ENCODE data around the gene P2RX7. TPM values are rescaled to one million over a fixed set of nuclear protein-coding genes. Genes with fewer than 3 reads are reported as not detected.

Gene P2RX7
- polyA plus RNA-seq (2013): 8.9 TPM

- H3K27me3 ChIP-seq (replicated peaks in 2 of 5; ENCODE audit: control insufficient read depth in 4 of 5, insufficient read depth in 5 of 5, low read length in 4 of 5): no peaks in the 10 kb centered on the region
- ChIA-PET CTCF (interaction anchor here (1.1 to 2.1 kb wide), 3 partner anchors 10 to 21 kb away, joined by 3 to 7 read pairs (median 4); no protein-coding TSS in a partner anchor), POLR2A (interaction anchor here (0.7 to 0.9 kb wide), 3 partner anchors 83 to 594 kb away, joined by 3 read pairs; no protein-coding TSS in a partner anchor)
- peak; percentile 51 to 89 (median 86) for DNase-seq
- H3K27ac ChIP-seq (ENCODE audit: insufficient read depth in 1 of 2, low read depth in 1 of 2, low read length in 2 of 2, poor library complexity in 1 of 2, severe bottlenecking in 2 of 2): peak within 1 kb of the TSS in 1 of 2 experiments; percentile 65
- under 1% methylated on average over 20 of the region's 25 CpGs for WGBS (ENCODE audit: insufficient coverage)
- peaks cover 13 to 60% (median 51%) of the 10 kb centered on the region in 4 experiments for H3K4me1 ChIP-seq (ENCODE audit: control extremely low read depth in 1 of 4, control insufficient read depth in 4 of 4, insufficient read depth in 4 of 4, low read length in 3 of 4)
- H3K4me3 ChIP-seq (ENCODE audit: control insufficient read depth in 1 of 7, extremely low read depth in 1 of 7, insufficient read depth in 4 of 7, low read depth in 2 of 7, low read length in 6 of 7): peak within 1 kb of the TSS; percentile 13 to 78 (median 65)
- no peaks in the 10 kb centered on the region for H3K36me3 ChIP-seq (ENCODE audit: control insufficient read depth in 4 of 4, insufficient read depth in 4 of 4, low read length in 3 of 4)
- H3K9me3 ChIP-seq (ENCODE audit: control extremely low read depth in 1 of 5, control insufficient read depth in 4 of 5, insufficient read depth in 2 of 5, low read depth in 1 of 5, low read length in 4 of 5): no peaks in the 10 kb centered on the region
Measured at GRCh38 chr12:121132601-121133481, at the start of gene P2RX7. P2RX7 (plus strand) TSS chr12:121132876; CDS start chr12:121132971, 95 bp downstream.

DNA sequence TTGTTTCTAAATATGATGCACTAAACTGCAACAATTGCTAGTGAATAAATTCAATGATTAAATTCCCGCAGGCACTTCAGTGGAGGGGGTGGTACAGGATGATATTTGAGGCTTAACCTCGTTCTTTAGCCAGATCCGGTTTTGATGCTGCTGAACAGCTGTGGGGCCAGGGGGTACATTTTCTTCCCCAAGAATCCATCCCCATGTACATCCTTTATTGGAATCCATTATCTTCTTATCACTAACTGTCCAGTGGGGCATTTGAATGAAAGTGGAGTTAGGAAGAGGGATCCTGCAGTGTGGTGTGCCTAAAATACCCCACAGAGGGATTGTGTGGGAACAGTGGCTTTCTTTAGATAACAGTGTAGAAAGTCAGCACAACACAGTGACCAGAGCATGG lies 48.4 kb upstream of the P2RX7 start:
- H3K36me3 ChIP-seq (ENCODE audit: control insufficient read depth in 4 of 4, insufficient read depth in 4 of 4, low read length in 3 of 4): no peaks in the 10 kb centered on the region
- no peak for DNase-seq
- peaks cover 0 to 12% (median 11%) of the 10 kb centered on the region in 4 experiments for H3K4me1 ChIP-seq (ENCODE audit: control extremely low read depth in 1 of 4, control insufficient read depth in 4 of 4, insufficient read depth in 4 of 4, low read length in 3 of 4)
- no peaks in the 10 kb centered on the region for H3K9me3 ChIP-seq (ENCODE audit: control extremely low read depth in 1 of 5, control insufficient read depth in 4 of 5, insufficient read depth in 2 of 5, low read depth in 1 of 5, low read length in 4 of 5)
- WGBS (ENCODE audit: insufficient coverage): 80% methylated on average over 1 of the region's 3 CpGs
- H3K27ac ChIP-seq (ENCODE audit: insufficient read depth in 1 of 2, low read depth in 1 of 2, low read length in 2 of 2, poor library complexity in 1 of 2, severe bottlenecking in 2 of 2): no peak overlapping the region
- ChIA-PET CTCF (interaction anchor here (1.4 kb wide), 1 partner anchor 85 kb away, joined by 3 read pairs; no protein-coding TSS in a partner anchor), POLR2A (no interaction called here)
- H3K27me3 ChIP-seq (replicated peaks in 2 of 5; ENCODE audit: control insufficient read depth in 4 of 5, insufficient read depth in 5 of 5, low read length in 4 of 5): no peaks in the 10 kb centered on the region
- H3K4me3 ChIP-seq (ENCODE audit: control insufficient read depth in 1 of 7, extremely low read depth in 1 of 7, insufficient read depth in 4 of 7, low read depth in 2 of 7, low read length in 6 of 7): no peak overlapping the region

DNA sequence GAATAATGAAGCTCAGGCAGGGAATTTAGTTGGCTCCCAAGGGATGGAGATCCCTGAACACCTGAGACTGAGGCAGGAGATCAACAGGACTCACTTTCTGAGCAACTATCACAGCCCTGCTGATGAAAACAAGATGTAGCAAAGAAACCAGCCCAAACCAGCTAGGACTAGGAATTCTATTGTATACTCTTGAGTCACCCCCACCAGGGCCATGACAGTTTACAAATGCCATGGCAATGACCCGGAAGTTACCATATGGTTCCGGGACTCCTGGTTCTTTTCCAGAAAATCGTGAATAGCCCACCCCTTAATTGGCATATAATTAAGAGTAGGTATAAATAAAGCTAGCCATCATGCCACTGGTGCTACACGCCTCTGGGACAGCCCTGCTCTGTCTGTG lies 47.6 kb upstream of the P2RX7 start:
- DNase-seq: no peak
- Histone ChIP-seq H3K27me3 (replicated peaks in 2 of 5; ENCODE audit: control insufficient read depth in 4 of 5, insufficient read depth in 5 of 5, low read length in 4 of 5) (no peaks in the 10 kb centered on the region), H3K4me3 (ENCODE audit: control insufficient read depth in 1 of 7, extremely low read depth in 1 of 7, insufficient read depth in 4 of 7, low read depth in 2 of 7, low read length in 6 of 7) (no peak overlapping the region), H3K36me3 (ENCODE audit: control insufficient read depth in 4 of 4, insufficient read depth in 4 of 4, low read length in 3 of 4) (no peaks in the 10 kb centered on the region), H3K4me1 (ENCODE audit: control extremely low read depth in 1 of 4, control insufficient read depth in 4 of 4, insufficient read depth in 4 of 4, low read length in 3 of 4) (peaks cover 0 to 12% (median 11%) of the 10 kb centered on the region in 4 experiments), H3K27ac (ENCODE audit: insufficient read depth in 1 of 2, low read depth in 1 of 2, low read length in 2 of 2, poor library complexity in 1 of 2, severe bottlenecking in 2 of 2) (no peak overlapping the region), H3K9me3 (ENCODE audit: control extremely low read depth in 1 of 5, control insufficient read depth in 4 of 5, insufficient read depth in 2 of 5, low read depth in 1 of 5, low read length in 4 of 5) (no peaks in the 10 kb centered on the region)
- ChIA-PET CTCF (interaction anchor here (1.4 to 1.9 kb wide), 2 partner anchors 9 to 84 kb away, joined by 3 to 7 read pairs; no protein-coding TSS in a partner anchor), POLR2A (no interaction called here)
- 90% methylated on average over 4 of the region's 4 CpGs for WGBS (ENCODE audit: insufficient coverage)

DNA sequence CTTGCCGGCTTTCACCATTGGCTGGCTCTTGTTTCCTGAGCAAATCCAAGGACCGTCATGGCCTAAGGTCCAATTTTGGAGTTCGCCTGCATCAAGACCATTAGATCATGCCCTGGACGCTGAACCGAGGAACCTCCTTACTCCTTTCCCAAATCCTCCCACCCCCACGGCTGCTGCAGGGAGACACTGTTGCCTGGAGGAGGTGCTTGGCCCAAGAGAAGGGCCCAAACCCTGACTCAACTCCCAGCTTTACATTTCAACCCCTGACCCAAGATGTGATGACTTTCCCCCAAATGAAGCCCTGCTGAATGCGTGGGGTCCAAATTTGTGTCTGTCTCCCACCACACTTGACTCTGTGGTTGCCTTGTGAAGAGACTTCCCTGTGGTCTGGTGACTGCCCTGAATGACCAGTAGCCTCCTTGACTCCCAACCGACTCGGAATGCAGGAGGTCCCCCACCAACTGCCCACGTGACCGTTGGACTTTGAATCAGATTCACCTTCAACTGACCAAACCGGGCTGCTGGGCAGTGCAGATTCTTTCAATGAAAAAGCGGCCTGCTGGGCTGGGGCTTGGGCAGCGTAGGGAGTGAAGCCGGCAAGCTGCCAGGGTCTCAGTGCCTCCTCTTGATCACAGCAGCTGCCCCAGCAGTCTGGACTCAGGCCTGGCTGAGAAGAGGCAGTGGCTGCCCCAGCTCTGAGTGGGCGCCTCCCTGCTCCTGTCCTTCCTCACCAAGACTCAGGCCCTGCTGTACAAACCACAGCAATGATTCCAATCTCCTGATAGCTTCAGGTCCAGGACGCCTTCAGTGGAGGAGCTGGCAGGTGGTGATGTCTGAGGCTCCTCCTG lies 46.9 kb upstream of the P2RX7 start:
- ChIA-PET CTCF (interaction anchor here (0.7 to 1.9 kb wide), 7 partner anchors 7 to 83 kb away, joined by 3 to 7 read pairs (median 3); no protein-coding TSS in a partner anchor), POLR2A (no interaction called here)
- Histone ChIP-seq H3K4me1 (ENCODE audit: control extremely low read depth in 1 of 4, control insufficient read depth in 4 of 4, insufficient read depth in 4 of 4, low read length in 3 of 4) (peaks cover 0 to 12% (median 11%) of the 10 kb centered on the region in 4 experiments), H3K27me3 (replicated peaks in 2 of 5; ENCODE audit: control insufficient read depth in 4 of 5, insufficient read depth in 5 of 5, low read length in 4 of 5) (no peaks in the 10 kb centered on the region), H3K36me3 (ENCODE audit: control insufficient read depth in 4 of 4, insufficient read depth in 4 of 4, low read length in 3 of 4) (no peaks in the 10 kb centered on the region), H3K4me3 (ENCODE audit: control insufficient read depth in 1 of 7, extremely low read depth in 1 of 7, insufficient read depth in 4 of 7, low read depth in 2 of 7, low read length in 6 of 7) (no peak overlapping the region), H3K9me3 (ENCODE audit: control extremely low read depth in 1 of 5, control insufficient read depth in 4 of 5, insufficient read depth in 2 of 5, low read depth in 1 of 5, low read length in 4 of 5) (no peaks in the 10 kb centered on the region), H3K27ac (ENCODE audit: insufficient read depth in 1 of 2, low read depth in 1 of 2, low read length in 2 of 2, poor library complexity in 1 of 2, severe bottlenecking in 2 of 2) (no peak overlapping the region)
- DNase-seq: no peak
- 99% methylated on average over 13 of the region's 17 CpGs for WGBS (ENCODE audit: insufficient coverage)

GRCh38 chr12:121086781-121087295 lies 45.8 kb upstream of the P2RX7 start:
- H3K9me3 ChIP-seq (ENCODE audit: control extremely low read depth in 1 of 5, control insufficient read depth in 4 of 5, insufficient read depth in 2 of 5, low read depth in 1 of 5, low read length in 4 of 5): no peaks in the 10 kb centered on the region
- 99% methylated on average over 7 of the region's 8 CpGs for WGBS (ENCODE audit: insufficient coverage)
- H3K27ac ChIP-seq (ENCODE audit: insufficient read depth in 1 of 2, low read depth in 1 of 2, low read length in 2 of 2, poor library complexity in 1 of 2, severe bottlenecking in 2 of 2): no peak overlapping the region
- no peak overlapping the region for H3K4me3 ChIP-seq (ENCODE audit: control insufficient read depth in 1 of 7, extremely low read depth in 1 of 7, insufficient read depth in 4 of 7, low read depth in 2 of 7, low read length in 6 of 7)
- ChIA-PET CTCF (interaction anchor here (0.7 to 1.9 kb wide), 6 partner anchors 8 to 47 kb away, joined by 3 to 7 read pairs (median 3); no protein-coding TSS in a partner anchor), POLR2A (no interaction called here)
- DNase-seq: no peak
- no peaks in the 10 kb centered on the region for H3K27me3 ChIP-seq (replicated peaks in 2 of 5; ENCODE audit: control insufficient read depth in 4 of 5, insufficient read depth in 5 of 5, low read length in 4 of 5)
- no peaks in the 10 kb centered on the region for H3K36me3 ChIP-seq (ENCODE audit: control insufficient read depth in 4 of 4, insufficient read depth in 4 of 4, low read length in 3 of 4)
- H3K4me1 ChIP-seq (ENCODE audit: control extremely low read depth in 1 of 4, control insufficient read depth in 4 of 4, insufficient read depth in 4 of 4, low read length in 3 of 4): peaks cover 3 to 13% (median 11%) of the 10 kb centered on the region in 4 experiments

DNA sequence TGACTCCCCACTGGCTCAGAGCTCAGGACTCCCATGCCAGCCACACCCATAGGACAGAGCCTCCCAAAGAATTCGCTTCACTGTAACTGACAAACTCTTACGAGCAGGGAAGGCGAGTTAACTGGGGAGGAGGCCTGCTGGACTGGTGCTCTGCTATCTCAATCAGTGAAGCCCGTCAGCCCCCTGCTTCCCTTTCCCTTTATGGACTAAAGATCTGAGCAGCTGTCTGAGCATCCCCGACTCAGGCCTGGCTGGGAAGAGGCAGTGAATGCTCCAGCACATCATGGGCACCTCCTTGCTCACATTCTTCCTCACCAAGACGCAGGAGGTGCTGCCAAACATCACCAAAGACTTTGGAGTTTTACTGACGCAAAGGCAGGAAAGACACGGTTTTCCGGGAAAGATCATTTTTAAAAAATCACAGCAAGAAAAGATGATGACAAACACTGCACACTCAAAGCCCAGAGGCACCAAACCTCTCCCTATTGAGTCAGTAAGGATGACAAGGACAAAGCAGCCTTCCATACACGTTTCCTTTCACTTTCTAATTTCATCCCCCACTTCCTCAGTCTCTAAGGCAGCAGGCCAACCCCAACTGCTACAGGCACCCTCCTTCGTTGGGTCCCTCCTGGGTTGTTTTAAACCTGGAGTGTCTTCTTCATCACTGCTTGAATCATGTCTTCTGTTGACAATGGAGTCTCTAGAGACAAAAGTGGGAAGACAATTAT lies 45.0 kb upstream of the P2RX7 start:
- ChIA-PET POLR2A (no interaction called here), CTCF (interaction anchor here (0.7 kb wide), 1 partner anchor 47 kb away, joined by 3 read pairs; no protein-coding TSS in a partner anchor)
- whole genome bisulfite sequencing (ENCODE audit: insufficient coverage): 69% methylated on average over 11 of the region's 11 CpGs
- Histone ChIP-seq H3K27ac (ENCODE audit: insufficient read depth in 1 of 2, low read depth in 1 of 2, low read length in 2 of 2, poor library complexity in 1 of 2, severe bottlenecking in 2 of 2) (no peak overlapping the region), H3K4me3 (ENCODE audit: control insufficient read depth in 1 of 7, extremely low read depth in 1 of 7, insufficient read depth in 4 of 7, low read depth in 2 of 7, low read length in 6 of 7) (no peak overlapping the region), H3K4me1 (ENCODE audit: control extremely low read depth in 1 of 4, control insufficient read depth in 4 of 4, insufficient read depth in 4 of 4, low read length in 3 of 4) (peaks cover 7 to 21% (median 15%) of the 10 kb centered on the region in 4 experiments), H3K27me3 (replicated peaks in 2 of 5; ENCODE audit: control insufficient read depth in 4 of 5, insufficient read depth in 5 of 5, low read length in 4 of 5) (no peaks in the 10 kb centered on the region), H3K9me3 (ENCODE audit: control extremely low read depth in 1 of 5, control insufficient read depth in 4 of 5, insufficient read depth in 2 of 5, low read depth in 1 of 5, low read length in 4 of 5) (no peaks in the 10 kb centered on the region), H3K36me3 (ENCODE audit: control insufficient read depth in 4 of 4, insufficient read depth in 4 of 4, low read length in 3 of 4) (no peaks in the 10 kb centered on the region)
- peak in 2 of 3 donors; percentile 51 to 59 for DNase-seq
